Skeletal muscle tissue (tissue), 4 donors: ENCODE data around the gene OLAH. TPM values are rescaled to one million over a fixed set of nuclear protein-coding genes. Genes with fewer than 3 reads are reported as not detected.
"Not testable (repeated sequence)": the region's sequence is repeated elsewhere in the genome, so short reads cannot be mapped to it uniquely, and the experiment has no call there.

Experiments
- H3K27ac ChIP-seq: one replicate; pipeline ENCODE4 v1.7.0; 2013; ENCODE audit warnings: mild to moderate bottlenecking, low read depth, low read length, inconsistent platforms
- H3K27me3 ChIP-seq, 3 donors: one replicate each; pipeline ENCODE4 v1.7.0; 2013; ENCODE audit warnings: low read length in 3 of 3; ENCODE audit not compliant: control insufficient read depth in 3 of 3, insufficient read depth in 3 of 3
- H3K36me3 ChIP-seq, 3 donors: one replicate each; pipeline ENCODE4 v1.7.0; 2013; ENCODE audit warnings: low read length in 3 of 3; ENCODE audit not compliant: control insufficient read depth in 3 of 3, insufficient read depth in 3 of 3
- H3K4me1 ChIP-seq, 3 donors: one replicate each; pipeline ENCODE4 v1.7.0; 2013; ENCODE audit warnings: low read length in 3 of 3, mild to moderate bottlenecking in 3 of 3; ENCODE audit not compliant: control insufficient read depth in 3 of 3, insufficient read depth in 3 of 3
- H3K4me3 ChIP-seq, 3 donors: one replicate each; pipeline ENCODE4 v1.7.0; 2013; ENCODE audit warnings: low read length in 3 of 3
- H3K9ac ChIP-seq, 3 donors: one replicate each; pipeline ENCODE4 v1.7.0; 2013; ENCODE audit warnings: low read length in 3 of 3, mild to moderate bottlenecking in 3 of 3, moderate library complexity in 2 of 3, low read depth in 1 of 3
- H3K9me3 ChIP-seq, 3 donors: one replicate each; pipeline ENCODE4 v1.7.0; 2013; ENCODE audit warnings: low read length in 3 of 3; ENCODE audit not compliant: control insufficient read depth in 3 of 3
- total RNA-seq: library from RNA; depleted of rRNA; stranded (reverse); fragments of >200 nt; gene quantifications from one replicate; pipeline ENCODE4 v1.2.3, GENCODE V29; 2014
- donor health status: Osteomylitis.

OLAH gene
- total RNA-seq: 1.0 TPM

GRCh38 chr10:15043674-15044073, at the start of gene OLAH:
Gene OLAH, plus strand, starts transcription at chr10:15043943. Its CDS starts 3,346 bp downstream, at chr10:15047289.
- no peaks in the 10 kb centered on the region for H3K4me1 ChIP-seq
- H3K9ac ChIP-seq: no peak within 1 kb of the TSS
- no peak within 1 kb of the TSS for H3K27ac ChIP-seq
- H3K27me3 ChIP-seq: no peaks in the 10 kb centered on the region
- H3K36me3 ChIP-seq: no peaks in the 10 kb centered on the region
- no peaks in the 10 kb centered on the region for H3K9me3 ChIP-seq
- no peak within 1 kb of the TSS for H3K4me3 ChIP-seq

GRCh38 chr10:14995964-14996565, 47.7 kb upstream of the OLAH start:
- no peak overlapping the region for H3K4me3 ChIP-seq
- H3K36me3 ChIP-seq: no peaks in the 10 kb centered on the region
- H3K4me1 ChIP-seq: no peaks in the 10 kb centered on the region
- no peaks in the 10 kb centered on the region for H3K9me3 ChIP-seq
- no peak overlapping the region for H3K9ac ChIP-seq
- no peak overlapping the region for H3K27ac ChIP-seq
- peaks cover 0 to 2% (median 0%) of the 10 kb centered on the region in 3 donors for H3K27me3 ChIP-seq

GRCh38 chr10:15013530-15013929, 30.2 kb upstream of the OLAH start:
- H3K9ac ChIP-seq, H3K27ac ChIP-seq: not testable (repeated sequence)

GRCh38 chr10:15015451-15015850, 28.3 kb upstream of the OLAH start:
- Histone ChIP-seq H3K36me3 (no peaks in the 10 kb centered on the region), H3K4me1 (no peaks in the 10 kb centered on the region), H3K27ac (no peak overlapping the region), H3K4me3 (no peak overlapping the region), H3K27me3 (peaks cover 0 to 2% (median 0%) of the 10 kb centered on the region in 3 donors), H3K9me3 (no peaks in the 10 kb centered on the region), H3K9ac (no peak overlapping the region)

More at GRCh38 chr10:15013530-15013929, 30.2 kb upstream of the OLAH start:
- H3K4me3 ChIP-seq, H3K9me3 ChIP-seq, H3K4me1 ChIP-seq, H3K36me3 ChIP-seq, H3K27me3 ChIP-seq: not testable (repeated sequence)

GRCh38 chr10:15020966-15021365, 22.8 kb upstream of the OLAH start:
- not testable (repeated sequence) for H3K4me3 ChIP-seq, H3K27ac ChIP-seq, H3K9me3 ChIP-seq, H3K4me1 ChIP-seq, H3K9ac ChIP-seq, H3K27me3 ChIP-seq, H3K36me3 ChIP-seq

GRCh38 chr10:15023079-15023478, 20.7 kb upstream of the OLAH start:
- H3K4me3 ChIP-seq, H3K27me3 ChIP-seq, H3K36me3 ChIP-seq, H3K27ac ChIP-seq, H3K9ac ChIP-seq, H3K4me1 ChIP-seq, H3K9me3 ChIP-seq: not testable (repeated sequence)

- not testable (repeated sequence) for H3K4me3 ChIP-seq, H3K27me3 ChIP-seq, H3K9me3 ChIP-seq, H3K9ac ChIP-seq, H3K4me1 ChIP-seq, H3K36me3 ChIP-seq, H3K27ac ChIP-seq
Measured at GRCh38 chr10:15024017-15025004, 19.4 kb upstream of the OLAH start.

- not testable (repeated sequence) for H3K9ac ChIP-seq, H3K4me3 ChIP-seq, H3K27ac ChIP-seq, H3K27me3 ChIP-seq, H3K9me3 ChIP-seq, H3K4me1 ChIP-seq, H3K36me3 ChIP-seq
Measured at GRCh38 chr10:15025040-15025439, 18.7 kb upstream of the OLAH start.

- H3K9ac ChIP-seq: no peak overlapping the region
- H3K4me3 ChIP-seq: no peak overlapping the region
- H3K9me3 ChIP-seq: peaks cover 0 to 1% (median 0%) of the 10 kb centered on the region in 3 donors
- H3K36me3 ChIP-seq: no peaks in the 10 kb centered on the region
- H3K27ac ChIP-seq: no peak overlapping the region
- no peaks in the 10 kb centered on the region for H3K4me1 ChIP-seq
- no peaks in the 10 kb centered on the region for H3K27me3 ChIP-seq
Measured at GRCh38 chr10:15027741-15028140, 16.0 kb upstream of the OLAH start.
